DOHH2 (cell line): ENCODE data around the gene TIAM2.

Source experiments
- H3F3A ChIP-seq: fragments of 200-600 bp; sonication (generic), shearing (Covaris generic); 2 replicates; pipeline ENCODE4 v1.6.0; 2016; ENCODE audit warnings: antibody characterized with exemption, mild to moderate bottlenecking; ENCODE audit not compliant: control insufficient read depth, insufficient read depth
- H3K27ac ChIP-seq: fragments of 200-600 bp; sonication (generic); 2 replicates; pipeline ENCODE4 v1.5.1; 2014; ENCODE audit warnings: low read depth, mild to moderate bottlenecking, low read length, moderate library complexity
- H3K27me3 ChIP-seq: fragments of 200-600 bp; sonication (generic); 2 replicates; pipeline ENCODE4 v1.6.1; 2014; ENCODE audit warnings: mild to moderate bottlenecking, low read length, mixed read lengths; ENCODE audit not compliant: control insufficient read depth
- H3K36me3 ChIP-seq: fragments of 200-600 bp; sonication (generic); 2 replicates; pipeline ENCODE4 v1.6.1; 2014; ENCODE audit warnings: mild to moderate bottlenecking, low read length, moderate library complexity, mixed read lengths; ENCODE audit not compliant: control insufficient read depth
- H3K4me1 ChIP-seq: fragments of 200-600 bp; sonication (generic); 2 replicates; pipeline ENCODE4 v1.6.1; 2014; ENCODE audit warnings: mild to moderate bottlenecking, low read length, mixed read lengths; ENCODE audit not compliant: control insufficient read depth
- H3K4me2 ChIP-seq: fragments of 200-600 bp; sonication (generic); 2 replicates; pipeline ENCODE4 v1.6.0; 2014; ENCODE audit warnings: mild to moderate bottlenecking, low read length, moderate library complexity
- H3K4me3 ChIP-seq: fragments of 200-600 bp; sonication (generic); 2 replicates; pipeline ENCODE4 v1.5.1; 2014; ENCODE audit warnings: mild to moderate bottlenecking, low read length, mixed read lengths
- H3K79me2 ChIP-seq: fragments of 200-600 bp; sonication (generic); 2 replicates; pipeline ENCODE4 v1.6.1; 2014; ENCODE audit warnings: mild to moderate bottlenecking, low read length, mixed read lengths; ENCODE audit not compliant: control insufficient read depth
- H3K9me2 ChIP-seq: fragments of 200-600 bp; sonication (generic); replicated peaks from 2 replicates; pipeline ENCODE4 v1.6.1; 2014; ENCODE audit warnings: mild to moderate bottlenecking, low read length, mixed read lengths; ENCODE audit not compliant: control insufficient read depth
- H3K9me3 ChIP-seq: fragments of 200-600 bp; sonication (generic); 2 replicates; pipeline ENCODE4 v1.6.1; 2014; ENCODE audit warnings: antibody characterized with exemption, low read length, mixed read lengths; ENCODE audit not compliant: control insufficient read depth, insufficient read depth
- H4K20me1 ChIP-seq: fragments of 200-600 bp; sonication (generic); 2 replicates; pipeline ENCODE4 v1.6.0; 2014; ENCODE audit warnings: low read depth, mild to moderate bottlenecking, antibody characterized with exemption, low read length, moderate library complexity; ENCODE audit not compliant: control insufficient read depth, insufficient read depth
- CTCF ChIP-seq: fragments of 200-600 bp; sonication (generic); IDR thresholded peaks from one replicate; pipeline ENCODE4 v1.5.1; 2014; ENCODE audit warnings: antibody characterized with exemption, mild to moderate bottlenecking, low read depth, low read length; ENCODE audit not compliant: poor library complexity, severe bottlenecking
- EZH2phosphoT487 ChIP-seq: fragments of 200-600 bp; sonication (generic); IDR thresholded peaks from 2 replicates; pipeline ENCODE4 v1.6.1; 2017; ENCODE audit warnings: borderline replicate concordance, mild to moderate bottlenecking, antibody characterized with exemption, low read length, moderate library complexity, mixed read lengths

TIAM2 gene

GRCh38 chr6:154953644-154954043 lies 41.5 kb upstream of the TIAM2 start:
- no peak overlapping the region for H3K4me3 ChIP-seq
- H3K36me3 ChIP-seq, result no peaks in the 10 kb centered on the region
- H4K20me1 ChIP-seq, result no peaks in the 10 kb centered on the region
- TF ChIP-seq EZH2phosphoT487, result no peak
- TF ChIP-seq CTCF, result no peak
- H3K4me1 ChIP-seq, result peaks cover 37% of the 10 kb centered on the region
- H3K9me2 ChIP-seq, result no peaks in the 10 kb centered on the region
- H3K27ac ChIP-seq, result no peak overlapping the region
- H3K9me3 ChIP-seq, result no peaks in the 10 kb centered on the region
- H3K79me2 ChIP-seq, result no peaks in the 10 kb centered on the region
- no peaks in the 10 kb centered on the region for H3K27me3 ChIP-seq
- H3F3A ChIP-seq, result 0 out of 2 replicates have a peak, but pooled peaks cover 5% of the 10 kb centered on the region
- no peak overlapping the region for H3K4me2 ChIP-seq

GRCh38 chr6:154954347-154954746 lies 40.8 kb upstream of the TIAM2 start:
- Histone ChIP-seq H3K36me3 (no peaks in the 10 kb centered on the region), H3K27me3 (no peaks in the 10 kb centered on the region), H3K27ac (no peak overlapping the region), H3K4me2 (no peak overlapping the region), H3K9me3 (no peaks in the 10 kb centered on the region), H3K4me3 (no peak overlapping the region), H3K9me2 (no peaks in the 10 kb centered on the region), H3F3A (0 out of 2 replicates have a peak, but pooled peaks cover 5% of the 10 kb centered on the region), H3K4me1 (peaks cover 37% of the 10 kb centered on the region), H4K20me1 (no peaks in the 10 kb centered on the region), H3K79me2 (no peaks in the 10 kb centered on the region)
- no peak for TF ChIP-seq CTCF
- TF ChIP-seq EZH2phosphoT487, result no peak

GRCh38 chr6:154956771-154957522 lies 38.2 kb upstream of the TIAM2 start:
- H3K9me2 ChIP-seq, result no peaks in the 10 kb centered on the region
- TF ChIP-seq CTCF (no peak), EZH2phosphoT487 (no peak)
- no peaks in the 10 kb centered on the region for H3K27me3 ChIP-seq
- H3K27ac ChIP-seq, result no peak overlapping the region
- H3K4me2 ChIP-seq, result no peak overlapping the region
- peaks cover 17% of the 10 kb centered on the region for H3K4me1 ChIP-seq
- no peaks in the 10 kb centered on the region for H4K20me1 ChIP-seq
- 0 out of 2 replicates have a peak, but pooled peaks cover 3% of the 10 kb centered on the region for H3F3A ChIP-seq
- H3K4me3 ChIP-seq, result no peak overlapping the region
- H3K79me2 ChIP-seq, result no peaks in the 10 kb centered on the region
- no peaks in the 10 kb centered on the region for H3K36me3 ChIP-seq
- no peaks in the 10 kb centered on the region for H3K9me3 ChIP-seq
